Measurements from ENCODE around the gene SMIM23. TPM values are rescaled to one million over a fixed set of nuclear protein-coding genes. Genes with fewer than 3 reads are reported as not detected.
"Not testable (repeated sequence)": the region's sequence is repeated elsewhere in the genome, so short reads cannot be mapped to it uniquely, and the experiment has no call there.

The SMIM23 gene
- total RNA-seq, 1 donor from 2014 or later, result not detected

DNA sequence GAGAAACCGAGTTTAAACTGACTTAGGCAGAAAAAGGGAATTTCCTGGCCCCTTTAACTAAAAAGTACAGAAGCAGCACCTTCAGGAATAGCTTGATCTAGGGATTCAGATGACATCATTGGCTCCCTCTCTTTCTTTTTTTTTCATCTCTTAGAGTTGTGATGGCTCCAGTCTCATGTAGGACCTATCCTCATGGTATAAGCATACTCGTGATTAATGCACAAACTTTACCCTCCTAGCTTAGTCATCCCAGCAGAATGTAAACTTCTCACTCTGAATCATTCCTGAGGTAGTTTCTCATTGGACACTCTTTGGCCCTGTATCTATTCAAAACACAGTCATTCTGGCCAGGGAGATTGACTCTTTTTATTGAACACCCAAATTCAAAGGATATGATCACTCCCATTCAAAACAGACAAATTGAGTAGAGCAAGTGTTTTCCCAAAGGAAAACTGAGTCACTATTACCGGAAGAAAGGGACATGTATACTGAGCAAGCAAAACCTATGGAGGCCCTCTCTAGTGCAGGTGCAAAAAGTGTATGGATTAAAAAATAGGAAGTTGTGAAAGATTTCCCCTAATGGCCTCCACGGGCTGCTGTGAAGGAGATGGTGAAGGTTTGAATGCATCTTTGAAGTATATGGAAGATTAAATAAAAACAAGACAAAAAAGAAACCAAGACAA is 27.6 kb upstream of the SMIM23 start:
- no peaks in the 10 kb centered on the region for H3K4me1 Mint-ChIP-seq
- H3K4me3 Mint-ChIP-seq, result no peak overlapping the region
- H3K27ac Mint-ChIP-seq, result no peak overlapping the region
- no peak for DNase-seq
- H3K9me3 Mint-ChIP-seq, result no peaks in the 10 kb centered on the region
- intact Hi-C loops (cut with micrococcal nuclease), result loop anchor here (2.0 kb wide), 1 partner anchor 149 kb away; no protein-coding TSS in a partner anchor
- no peaks in the 10 kb centered on the region for H3K36me3 Mint-ChIP-seq (ENCODE audit: low read depth)
- peaks cover 4% of the 10 kb centered on the region for H3K27me3 Mint-ChIP-seq

GRCh38 chr5:171759777-171760176 is 25.8 kb upstream of the SMIM23 start:
- H3K4me1 Mint-ChIP-seq, result no peaks in the 10 kb centered on the region
- no peaks in the 10 kb centered on the region for H3K36me3 Mint-ChIP-seq (ENCODE audit: low read depth)
- H3K9me3 Mint-ChIP-seq, result no peaks in the 10 kb centered on the region
- H3K27me3 Mint-ChIP-seq, result peaks cover 3% of the 10 kb centered on the region
- no peak for DNase-seq
- H3K27ac Mint-ChIP-seq, result no peak overlapping the region
- intact Hi-C loops (cut with micrococcal nuclease), result loop anchor here (2.0 kb wide), 1 partner anchor 147 kb away; no protein-coding TSS in a partner anchor
- H3K4me3 Mint-ChIP-seq, result no peak overlapping the region

DNA sequence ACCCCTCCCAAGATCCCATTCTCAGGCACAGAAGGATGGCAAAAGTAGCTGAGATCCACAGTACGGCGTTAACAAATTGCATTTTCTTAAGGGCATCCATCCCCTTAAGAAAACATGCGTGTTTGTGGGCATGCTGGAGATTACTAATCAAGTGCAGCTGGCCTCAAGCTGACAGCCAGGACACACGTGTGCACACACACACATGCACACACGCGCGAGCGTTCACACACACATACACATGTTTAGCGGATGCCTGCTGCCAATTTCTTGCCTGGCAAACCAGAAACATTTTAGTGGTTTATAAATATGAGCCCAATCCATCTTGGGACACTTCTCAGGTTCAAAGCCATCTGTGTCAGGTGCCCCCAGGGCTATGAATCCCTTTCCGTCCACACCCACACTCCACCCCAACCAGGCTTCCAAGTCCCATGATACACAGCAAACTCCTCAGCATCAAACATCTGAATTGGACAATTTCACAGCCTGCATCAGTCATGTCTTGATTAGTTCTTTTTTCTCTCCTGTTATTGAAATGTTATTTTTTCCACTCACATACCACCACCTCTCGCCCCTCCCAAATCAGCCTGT is 23.5 kb upstream of the SMIM23 start:
- Mint-ChIP-seq H3K4me3 (no peak overlapping the region), H3K27ac (no peak overlapping the region)
- no peak for DNase-seq

DNA sequence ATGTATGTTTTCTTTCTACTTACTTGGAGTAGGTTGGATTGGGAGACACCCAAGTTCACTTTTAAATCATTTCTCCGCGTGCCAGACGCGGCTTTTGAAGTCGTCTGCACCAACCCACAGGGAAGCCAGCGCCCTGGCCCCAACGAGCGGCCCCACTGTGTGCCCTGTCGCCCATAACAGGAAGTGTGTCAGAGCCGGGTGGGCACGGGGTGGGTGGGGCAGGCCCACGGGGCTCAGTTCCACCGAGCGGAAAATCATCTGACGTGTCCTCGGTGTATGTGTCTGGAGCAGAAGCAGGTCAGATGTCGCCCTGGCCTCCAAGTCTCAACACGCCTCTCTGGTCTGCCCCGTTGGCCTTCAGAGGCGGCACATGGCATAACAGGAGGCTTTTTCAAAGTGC is 22.7 kb upstream of the SMIM23 start:
- H3K27me3 Mint-ChIP-seq, result peaks cover 6% of the 10 kb centered on the region
- no peaks in the 10 kb centered on the region for H3K9me3 Mint-ChIP-seq
- intact Hi-C loops (cut with micrococcal nuclease), result no loop called here
- H3K4me1 Mint-ChIP-seq, result no peaks in the 10 kb centered on the region
- H3K27ac Mint-ChIP-seq, result no peak overlapping the region
- no peak overlapping the region for H3K4me3 Mint-ChIP-seq
- no peak for DNase-seq
- H3K36me3 Mint-ChIP-seq (ENCODE audit: low read depth), result no peaks in the 10 kb centered on the region

More for the DNA sequence above, 23.5 kb upstream of the SMIM23 start:
- Mint-ChIP-seq H3K27me3 (peaks cover 4% of the 10 kb centered on the region), H3K9me3 (no peaks in the 10 kb centered on the region), H3K36me3 (ENCODE audit: low read depth) (no peaks in the 10 kb centered on the region), H3K4me1 (no peaks in the 10 kb centered on the region)
- intact Hi-C loops (cut with micrococcal nuclease), result no loop called here

DNA sequence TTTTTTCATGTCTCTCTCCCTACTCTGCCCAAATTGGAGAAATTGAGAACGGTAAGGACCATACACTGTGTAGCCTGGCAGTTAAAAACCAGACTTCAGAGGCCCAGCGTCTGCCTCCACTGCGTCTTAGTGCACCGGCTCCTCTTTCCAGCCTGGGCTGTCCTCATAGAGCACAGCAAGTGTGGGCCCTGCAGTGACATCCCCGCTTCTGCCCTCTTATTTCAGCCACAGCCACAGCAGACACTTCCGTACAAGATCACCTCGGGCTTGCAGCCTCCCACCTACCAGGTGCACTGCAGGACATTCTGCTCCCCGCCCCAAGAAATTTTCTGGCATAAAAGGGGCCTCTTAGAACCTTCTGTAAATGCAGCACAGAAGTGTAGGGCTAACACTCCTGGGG is 21.4 kb upstream of the SMIM23 start:
- no peak overlapping the region for H3K4me3 Mint-ChIP-seq
- no peaks in the 10 kb centered on the region for H3K36me3 Mint-ChIP-seq (ENCODE audit: low read depth)
- no peaks in the 10 kb centered on the region for H3K9me3 Mint-ChIP-seq
- DNase-seq, result no peak
- H3K4me1 Mint-ChIP-seq, result no peaks in the 10 kb centered on the region
- H3K27me3 Mint-ChIP-seq, result peaks cover 9% of the 10 kb centered on the region
- intact Hi-C loops (cut with micrococcal nuclease), result no loop called here
- H3K27ac Mint-ChIP-seq, result no peak overlapping the region

DNA sequence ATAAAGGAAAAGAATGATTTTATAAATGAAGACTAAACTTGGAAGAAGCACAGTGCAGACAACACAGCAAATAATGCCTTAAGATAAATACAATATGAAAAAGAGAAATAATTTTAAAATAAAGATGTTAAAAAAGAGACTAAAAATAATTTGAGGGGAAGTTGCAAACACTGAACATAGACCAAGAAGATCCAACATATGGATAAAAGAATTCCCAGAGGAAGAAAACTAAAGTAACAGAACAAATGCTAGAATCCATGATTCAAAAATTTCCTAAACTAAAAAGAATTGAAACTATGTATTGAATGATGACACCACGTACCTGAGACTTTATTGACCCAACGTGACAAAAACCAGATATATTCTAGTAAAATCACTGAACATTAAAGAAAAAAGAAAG is 18.7 kb upstream of the SMIM23 start:
- no peak overlapping the region for H3K27ac Mint-ChIP-seq
- peaks cover 15% of the 10 kb centered on the region for H3K27me3 Mint-ChIP-seq
- no peak for DNase-seq
- no peak overlapping the region for H3K4me3 Mint-ChIP-seq
- H3K36me3 Mint-ChIP-seq (ENCODE audit: low read depth), result no peaks in the 10 kb centered on the region
- H3K9me3 Mint-ChIP-seq, result no peaks in the 10 kb centered on the region
- H3K4me1 Mint-ChIP-seq, result no peaks in the 10 kb centered on the region
- intact Hi-C loops (cut with micrococcal nuclease), result no loop called here

- Mint-ChIP-seq H3K27me3 (peaks cover 13% of the 10 kb centered on the region), H3K27ac (no peak overlapping the region), H3K4me3 (no peak overlapping the region), H3K36me3 (ENCODE audit: low read depth) (no peaks in the 10 kb centered on the region), H3K4me1 (no peaks in the 10 kb centered on the region), H3K9me3 (no peaks in the 10 kb centered on the region)
- intact Hi-C loops (cut with micrococcal nuclease), result no loop called here
- no peak for DNase-seq
These were observed 15.5 kb upstream of the SMIM23 start for GRCh38 chr5:171770153-171770552.

DNA sequence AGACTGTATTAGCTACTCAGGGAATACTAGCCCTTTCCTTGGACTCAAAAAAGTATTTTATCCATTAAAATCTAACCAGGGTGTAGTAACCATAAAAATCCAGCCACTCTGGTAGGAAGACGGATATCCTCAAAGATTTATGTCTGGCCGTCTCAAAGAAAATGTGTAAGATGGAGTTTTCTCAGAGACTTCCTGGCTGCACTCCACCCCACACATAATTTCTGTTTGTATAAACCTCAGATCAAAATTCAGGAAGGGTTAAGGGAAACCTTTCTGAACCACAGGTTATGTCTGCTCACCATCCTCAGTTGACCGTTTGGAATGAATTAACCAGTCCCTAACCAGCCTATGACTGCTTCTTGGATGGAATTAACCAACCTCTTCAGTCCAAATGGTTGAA is 13.8 kb upstream of the SMIM23 start:
- intact Hi-C loops (cut with micrococcal nuclease), result no loop called here
- Mint-ChIP-seq H3K9me3 (no peaks in the 10 kb centered on the region), H3K27me3 (peaks cover 12% of the 10 kb centered on the region), H3K4me1 (no peaks in the 10 kb centered on the region), H3K4me3 (no peak overlapping the region), H3K27ac (no peak overlapping the region), H3K36me3 (ENCODE audit: low read depth) (no peaks in the 10 kb centered on the region)
- no peak for DNase-seq

DNA sequence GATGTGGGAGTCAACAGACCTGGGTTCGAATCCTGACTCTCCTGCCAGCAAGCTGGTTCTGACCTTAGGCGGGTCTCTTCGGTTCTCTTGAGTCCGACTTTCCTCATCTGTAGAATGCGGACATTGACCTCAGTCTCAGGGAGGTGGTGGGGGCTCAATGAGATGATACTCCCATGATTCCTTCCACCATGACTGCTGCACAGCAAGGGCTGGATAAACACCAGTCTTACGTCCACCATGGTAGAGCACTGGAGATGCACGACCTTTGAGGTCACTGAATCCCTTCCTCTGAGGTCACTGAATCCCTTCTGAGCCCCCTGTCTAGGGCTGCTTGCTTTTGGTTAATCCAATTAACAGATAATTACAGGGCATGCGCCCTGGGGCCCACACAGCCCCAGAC is 12.5 kb upstream of the SMIM23 start:
- intact Hi-C loops (cut with micrococcal nuclease), result no loop called here
- H3K9me3 Mint-ChIP-seq, result no peaks in the 10 kb centered on the region
- H3K4me1 Mint-ChIP-seq, result no peaks in the 10 kb centered on the region
- H3K4me3 Mint-ChIP-seq, result no peak overlapping the region
- no peak for DNase-seq
- no peak overlapping the region for H3K27ac Mint-ChIP-seq
- no peaks in the 10 kb centered on the region for H3K36me3 Mint-ChIP-seq (ENCODE audit: low read depth)
- peaks cover 8% of the 10 kb centered on the region for H3K27me3 Mint-ChIP-seq

DNA sequence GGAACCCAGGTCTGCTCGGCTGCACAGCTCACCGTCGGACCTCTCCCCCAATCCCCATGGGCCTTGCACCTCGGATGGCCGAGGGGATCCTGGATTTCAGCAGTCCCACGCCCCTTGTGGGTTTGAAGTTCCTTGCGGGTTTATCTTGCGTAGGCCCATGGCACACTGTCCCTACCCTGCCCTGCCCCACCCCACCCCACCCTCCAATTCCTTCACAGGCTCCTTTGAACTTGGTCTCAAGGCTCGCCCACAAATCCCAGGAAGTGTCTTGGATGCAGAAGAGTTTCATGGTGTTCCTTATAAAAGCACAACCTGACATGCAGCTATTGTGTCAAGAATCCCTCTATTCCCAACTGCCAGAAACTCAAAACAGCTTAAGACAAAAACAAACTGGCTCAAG is 11.2 kb upstream of the SMIM23 start:
- no peak overlapping the region for H3K4me3 Mint-ChIP-seq
- no peaks in the 10 kb centered on the region for H3K36me3 Mint-ChIP-seq (ENCODE audit: low read depth)
- intact Hi-C loops (cut with micrococcal nuclease), result no loop called here
- DNase-seq, result no peak
- peaks cover 6% of the 10 kb centered on the region for H3K27me3 Mint-ChIP-seq
- H3K4me1 Mint-ChIP-seq, result no peaks in the 10 kb centered on the region
- no peaks in the 10 kb centered on the region for H3K9me3 Mint-ChIP-seq
- H3K27ac Mint-ChIP-seq, result no peak overlapping the region

GRCh38 chr5:171776213-171776612 is 9.4 kb upstream of the SMIM23 start:
- no peaks in the 10 kb centered on the region for H3K9me3 Mint-ChIP-seq
- no peaks in the 10 kb centered on the region for H3K27me3 Mint-ChIP-seq
- no peaks in the 10 kb centered on the region for H3K4me1 Mint-ChIP-seq
- no peak for DNase-seq
- H3K36me3 Mint-ChIP-seq (ENCODE audit: low read depth), result no peaks in the 10 kb centered on the region
- intact Hi-C loops (cut with micrococcal nuclease), result no loop called here
- no peak overlapping the region for H3K27ac Mint-ChIP-seq
- no peak overlapping the region for H3K4me3 Mint-ChIP-seq

- no peaks in the 10 kb centered on the region for H3K4me1 Mint-ChIP-seq
- H3K4me3 Mint-ChIP-seq, result no peak overlapping the region
- H3K27ac Mint-ChIP-seq, result no peak overlapping the region
- no peaks in the 10 kb centered on the region for H3K9me3 Mint-ChIP-seq
- intact Hi-C loops (cut with micrococcal nuclease), result no loop called here
- DNase-seq, result no peak
- no peaks in the 10 kb centered on the region for H3K36me3 Mint-ChIP-seq (ENCODE audit: low read depth)
- peaks cover 1% of the 10 kb centered on the region for H3K27me3 Mint-ChIP-seq
These were observed 8.6 kb upstream of the SMIM23 start for GRCh38 chr5:171776770-171777759.

- H3K4me3 Mint-ChIP-seq; H3K36me3 Mint-ChIP-seq (ENCODE audit: low read depth); intact Hi-C loops (cut with micrococcal nuclease); H3K27ac Mint-ChIP-seq; H3K4me1 Mint-ChIP-seq; DNase-seq; H3K27me3 Mint-ChIP-seq; H3K9me3 Mint-ChIP-seq: not testable (repeated sequence)
These were observed 3.9 kb upstream of the SMIM23 start for GRCh38 chr5:171781744-171782143.

DNA sequence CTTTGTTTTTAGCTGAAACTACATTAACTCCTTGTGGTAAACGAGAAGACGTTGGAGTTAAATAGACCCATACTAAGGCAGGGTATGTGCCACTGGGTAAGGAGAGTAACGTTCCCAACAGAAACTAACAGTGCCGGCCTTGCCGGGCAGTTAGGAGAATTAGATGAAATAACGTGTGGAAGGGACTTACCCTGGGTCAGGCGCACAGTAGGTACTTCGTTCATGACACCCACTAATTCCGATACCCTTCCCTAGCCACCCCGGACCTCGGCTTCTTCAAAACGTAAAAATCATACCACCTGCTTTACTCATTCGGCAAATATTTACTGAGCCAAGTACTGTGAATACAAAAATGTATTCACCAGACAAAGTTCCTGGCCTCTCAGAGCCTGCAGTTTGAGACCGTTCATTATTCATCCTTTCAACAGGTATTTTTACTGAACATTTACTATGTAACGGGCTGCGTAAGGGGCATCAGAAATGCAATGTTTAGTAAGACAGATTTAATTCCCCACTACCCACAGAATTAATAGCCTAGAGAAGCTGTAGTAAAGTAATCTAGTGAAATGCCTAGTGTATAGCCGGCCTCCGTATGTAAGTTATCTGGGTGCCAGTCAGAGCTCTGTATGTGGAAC is 3.2 kb upstream of the SMIM23 start:
- no peak overlapping the region for H3K4me3 Mint-ChIP-seq
- no peak overlapping the region for H3K27ac Mint-ChIP-seq
- no peaks in the 10 kb centered on the region for H3K9me3 Mint-ChIP-seq
- DNase-seq, result no peak
- H3K4me1 Mint-ChIP-seq, result no peaks in the 10 kb centered on the region
- no peaks in the 10 kb centered on the region for H3K36me3 Mint-ChIP-seq (ENCODE audit: low read depth)
- intact Hi-C loops (cut with micrococcal nuclease), result no loop called here
- H3K27me3 Mint-ChIP-seq, result peaks cover 1% of the 10 kb centered on the region
